ENCODE data around the gene FHAD1.

The FHAD1 gene

DNA sequence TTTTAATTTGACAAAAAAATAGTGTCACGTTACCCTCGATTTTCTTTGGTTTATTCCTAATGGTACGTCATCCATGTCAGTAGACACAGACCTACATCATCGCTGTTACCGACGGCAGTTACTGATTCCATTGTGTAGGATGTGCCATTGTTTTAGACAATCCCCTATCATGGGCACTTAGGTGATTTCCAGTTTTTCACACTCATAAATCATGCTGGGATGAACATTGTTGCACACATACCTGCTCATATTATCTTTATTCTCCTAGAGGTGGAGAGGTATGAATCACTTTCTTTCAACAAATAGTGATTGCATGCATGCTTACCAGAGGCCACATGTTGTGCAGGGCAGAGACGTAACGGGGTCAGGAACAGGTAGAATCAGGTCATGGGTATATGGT lies 83.0 kb downstream of the FHAD1 start:
- no peak for FAIRE-seq

DNA sequence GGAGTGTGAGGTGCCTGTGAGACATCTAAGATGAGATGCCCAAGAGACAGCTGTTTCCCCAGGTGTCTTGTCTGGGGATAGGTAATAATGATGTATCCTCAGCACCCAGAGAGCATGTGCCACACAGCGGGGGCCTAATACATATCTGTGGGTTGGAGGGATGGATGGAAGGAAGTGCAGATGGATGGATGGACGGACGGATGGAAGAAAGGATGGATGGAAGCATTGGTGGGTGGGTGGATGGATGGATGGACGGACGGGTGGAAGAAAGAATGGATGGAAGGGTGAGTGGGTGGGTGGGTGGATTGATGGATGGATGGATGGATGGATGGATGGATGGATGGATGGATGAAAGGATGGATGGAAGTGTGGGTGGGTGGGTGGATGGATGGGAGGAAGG lies 84.2 kb downstream of the FHAD1 start:
- no peak for FAIRE-seq

DNA sequence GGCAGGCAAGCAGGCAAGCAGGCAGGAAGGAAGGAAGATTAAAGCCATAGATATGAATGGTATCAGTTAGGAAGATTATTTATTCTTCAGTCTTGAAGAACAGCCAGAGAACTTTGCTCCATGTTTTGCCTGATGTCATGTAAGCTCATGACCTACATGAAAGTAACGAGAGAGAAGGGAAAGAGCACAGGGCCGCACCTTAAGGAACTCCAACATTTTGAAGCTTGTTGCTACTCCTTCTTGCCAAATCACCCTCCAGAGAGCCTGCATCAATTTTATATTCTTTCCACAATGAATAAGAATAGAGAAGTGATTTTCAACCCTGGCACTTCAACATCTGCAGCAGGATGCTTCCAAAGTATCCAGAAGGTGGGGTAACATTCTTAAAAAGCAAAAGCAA lies 84.7 kb downstream of the FHAD1 start:
- FAIRE-seq = no peak

DNA sequence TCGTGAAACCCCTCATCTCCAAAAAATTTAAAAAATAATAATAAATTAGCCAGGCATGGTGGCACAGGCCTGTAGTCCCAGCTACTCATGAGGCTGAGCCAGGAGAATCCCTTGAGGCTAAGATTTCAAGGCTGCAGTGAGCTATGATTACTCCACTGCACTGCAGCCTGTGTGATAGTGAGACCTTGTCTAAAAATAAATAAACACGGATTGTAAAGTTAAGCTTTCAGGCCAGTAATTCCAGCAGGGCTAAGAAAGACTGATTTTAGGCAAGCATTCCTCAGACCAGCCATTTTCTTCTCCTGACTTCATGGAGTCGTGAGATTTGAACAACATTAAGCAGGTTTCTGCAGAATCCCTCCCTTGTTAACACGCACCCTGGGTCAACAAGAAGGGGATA lies 85.5 kb downstream of the FHAD1 start:
- FAIRE-seq = no peak

DNA sequence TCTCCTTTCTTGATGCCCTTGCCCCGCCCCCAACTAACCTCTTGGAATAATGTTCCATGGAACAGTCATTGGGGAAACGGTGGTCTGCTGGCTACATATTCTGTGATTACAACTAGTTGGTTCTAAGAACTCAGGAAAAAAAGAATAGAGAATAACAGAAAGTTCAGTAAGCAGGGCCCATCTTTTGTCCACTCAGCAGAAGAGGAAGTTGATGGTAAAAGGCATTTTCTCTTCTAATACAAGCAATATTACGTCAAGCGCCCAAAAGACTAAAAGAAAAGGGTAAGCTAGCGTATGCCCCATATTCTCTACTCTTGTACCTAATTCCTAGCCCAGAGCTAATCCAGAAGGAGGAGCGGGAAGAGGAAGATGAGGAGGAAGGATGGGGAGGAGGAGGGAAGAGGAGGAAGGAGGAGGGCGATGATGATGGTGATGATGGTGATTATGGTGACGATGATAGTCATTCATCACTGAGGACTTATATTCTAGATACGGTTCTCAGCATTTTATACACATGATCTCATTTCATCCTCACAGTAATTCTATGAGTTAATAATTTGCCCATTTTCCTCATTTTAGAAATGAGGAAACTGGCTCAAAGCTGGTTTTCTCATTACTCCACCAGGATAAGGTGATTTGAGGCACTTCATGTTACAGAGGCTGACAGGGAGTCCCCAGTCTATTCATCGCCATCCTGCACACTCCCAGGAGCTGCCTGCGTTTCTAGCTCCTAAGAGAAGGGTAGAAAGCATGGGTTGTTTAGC lies 86.1 kb downstream of the FHAD1 start:
- FAIRE-seq = no peak

DNA sequence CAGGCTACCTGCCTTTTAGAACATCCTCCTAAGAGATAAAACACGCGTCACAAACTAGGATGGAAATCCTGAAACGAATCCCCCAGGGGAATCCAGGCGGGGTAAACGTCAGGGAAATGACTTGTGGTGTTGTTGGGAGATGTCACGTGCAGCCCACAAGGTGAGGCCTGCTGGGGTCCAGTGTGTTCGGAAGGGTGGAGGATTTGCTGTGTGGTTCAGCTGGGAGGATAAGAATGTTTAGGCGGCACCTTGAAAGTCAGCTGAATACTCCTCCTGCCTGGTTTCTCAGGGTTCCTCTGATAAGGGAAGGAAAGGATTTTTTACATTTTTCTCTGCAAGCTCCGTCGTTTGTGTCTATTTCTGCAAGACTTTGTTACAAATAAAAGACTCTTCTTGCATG lies 88.0 kb downstream of the FHAD1 start:
- FAIRE-seq = no peak

DNA sequence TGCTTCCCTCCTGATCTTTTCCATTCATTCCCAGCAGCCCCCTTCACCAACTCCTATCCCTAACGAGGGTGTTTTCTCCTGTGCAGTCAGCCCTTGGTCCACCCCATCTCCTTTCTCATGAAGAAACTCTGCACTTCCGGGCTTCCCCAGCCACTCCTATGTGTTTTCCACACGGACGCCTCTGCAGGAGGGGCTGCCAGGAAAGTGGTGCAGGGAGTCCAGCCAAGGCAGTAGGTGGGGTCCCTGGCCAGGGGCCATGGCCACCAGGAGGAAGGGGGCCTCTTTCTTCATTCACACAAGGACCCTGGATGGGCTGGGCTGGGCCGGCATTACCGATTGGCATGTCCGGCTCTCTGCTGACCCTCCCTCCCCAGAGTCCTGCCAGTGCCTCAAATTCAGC lies 89.8 kb downstream of the FHAD1 start:
- no peak for FAIRE-seq

DNA sequence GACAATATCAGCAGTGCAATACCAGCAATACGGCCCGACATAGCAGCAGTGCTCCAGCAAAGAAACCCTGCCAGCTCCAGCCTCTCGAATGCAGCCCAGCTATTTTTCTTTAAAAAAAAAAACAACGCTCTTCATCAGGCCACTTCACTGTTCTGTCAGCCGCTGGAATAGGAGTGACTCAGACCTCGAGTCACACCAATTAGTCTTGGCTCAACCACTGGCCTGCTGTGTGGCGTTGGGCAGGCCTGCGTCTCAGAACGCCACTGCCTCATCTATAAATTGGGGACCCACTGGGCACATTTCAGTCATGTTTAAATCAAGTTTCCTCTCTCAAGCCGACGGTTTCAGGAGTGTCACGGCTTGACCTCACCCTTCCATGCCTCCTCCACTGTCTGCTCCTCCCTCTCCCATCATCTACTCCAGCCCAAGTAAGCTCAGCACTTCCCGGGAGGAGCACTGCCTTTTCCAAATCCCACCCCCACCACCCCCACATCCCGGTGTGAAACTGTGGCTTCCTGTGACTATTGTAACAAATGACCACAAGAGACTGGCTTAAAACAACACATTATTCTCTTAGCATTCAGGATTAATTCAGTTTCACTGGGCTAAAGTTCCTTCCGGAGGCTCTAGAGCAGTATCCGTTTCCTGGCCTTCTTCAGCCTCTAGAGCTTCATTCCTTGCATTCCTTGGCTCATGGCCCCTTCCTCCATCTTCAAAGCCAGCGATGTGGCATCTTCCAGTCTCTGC lies 90.8 kb downstream of the FHAD1 start:
- no peak for FAIRE-seq

DNA sequence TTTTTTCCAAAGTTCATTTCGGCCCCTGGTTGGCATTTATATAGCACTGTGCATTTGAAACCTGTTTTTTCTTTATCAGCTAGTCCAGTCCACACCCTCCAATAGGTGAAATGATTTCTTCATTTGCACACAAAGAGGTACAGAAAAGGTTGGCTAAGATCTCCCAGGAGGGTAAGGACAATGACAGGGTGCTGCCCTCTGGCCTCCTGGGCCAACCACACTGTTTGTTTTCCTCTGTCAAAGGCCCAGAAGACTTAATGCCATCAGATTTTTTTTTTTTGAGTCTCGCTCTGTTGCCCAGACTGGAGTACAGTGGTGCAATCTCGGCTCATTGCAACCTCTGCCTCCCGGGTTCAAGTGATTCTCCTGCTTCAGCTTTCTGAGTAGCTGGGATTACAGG lies 92.5 kb downstream of the FHAD1 start:
- no peak for FAIRE-seq

DNA sequence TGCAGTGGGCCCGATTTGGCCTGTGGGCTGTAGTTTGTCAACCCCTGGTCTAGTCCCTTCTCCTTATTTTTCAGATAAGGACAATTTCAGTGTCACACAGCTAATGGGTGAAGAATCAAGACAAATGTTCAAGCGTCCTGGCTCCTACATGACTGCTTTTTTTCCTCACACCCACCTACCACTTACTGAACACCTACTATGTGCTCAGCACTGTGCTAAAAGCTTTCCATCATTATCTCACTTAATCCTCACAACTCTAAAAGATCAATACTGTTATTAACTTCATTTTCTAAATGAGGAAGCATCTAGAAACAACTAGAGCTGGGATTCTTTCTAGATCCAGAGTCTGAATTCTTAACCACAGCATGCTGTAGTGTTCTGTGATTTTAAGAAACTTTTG lies 94.2 kb downstream of the FHAD1 start:
- FAIRE-seq = no peak

DNA sequence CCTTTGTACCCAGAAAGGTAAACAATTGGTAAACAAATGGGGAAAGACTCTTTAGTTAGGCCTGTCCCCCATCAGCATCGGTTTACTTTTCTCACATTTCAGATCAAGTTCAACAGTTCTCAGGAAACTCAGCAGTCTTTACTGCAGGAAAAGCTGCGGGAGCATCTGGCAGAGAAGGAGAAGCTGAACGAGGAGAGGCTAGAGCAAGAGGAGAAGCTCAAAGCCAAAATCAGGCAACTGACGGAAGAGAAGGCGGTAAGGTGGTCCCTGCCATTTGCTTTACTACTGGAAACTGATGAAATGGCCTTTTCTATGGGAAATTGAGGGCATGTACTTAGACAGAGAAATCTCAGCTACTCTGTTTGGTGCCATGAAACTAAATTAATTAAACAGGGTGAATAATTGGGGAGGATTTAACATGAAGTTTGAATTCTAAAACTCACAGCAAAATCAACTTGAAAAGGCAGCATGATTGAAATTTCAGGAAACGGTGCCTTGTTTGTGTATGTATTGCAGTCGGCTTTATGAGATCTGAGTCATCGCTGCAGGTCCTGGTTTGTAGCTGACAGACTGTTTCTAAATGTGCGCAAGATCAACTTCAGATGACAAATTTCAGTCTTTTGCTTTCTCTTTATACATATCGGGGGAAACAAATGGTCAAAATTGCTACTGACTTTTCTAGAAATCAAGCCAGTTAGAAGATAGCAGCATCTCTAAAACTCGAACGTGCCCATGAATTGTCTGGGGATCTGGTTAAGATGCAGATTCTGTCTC lies 94.8 kb downstream of the FHAD1 start:
- no peak for FAIRE-seq

DNA sequence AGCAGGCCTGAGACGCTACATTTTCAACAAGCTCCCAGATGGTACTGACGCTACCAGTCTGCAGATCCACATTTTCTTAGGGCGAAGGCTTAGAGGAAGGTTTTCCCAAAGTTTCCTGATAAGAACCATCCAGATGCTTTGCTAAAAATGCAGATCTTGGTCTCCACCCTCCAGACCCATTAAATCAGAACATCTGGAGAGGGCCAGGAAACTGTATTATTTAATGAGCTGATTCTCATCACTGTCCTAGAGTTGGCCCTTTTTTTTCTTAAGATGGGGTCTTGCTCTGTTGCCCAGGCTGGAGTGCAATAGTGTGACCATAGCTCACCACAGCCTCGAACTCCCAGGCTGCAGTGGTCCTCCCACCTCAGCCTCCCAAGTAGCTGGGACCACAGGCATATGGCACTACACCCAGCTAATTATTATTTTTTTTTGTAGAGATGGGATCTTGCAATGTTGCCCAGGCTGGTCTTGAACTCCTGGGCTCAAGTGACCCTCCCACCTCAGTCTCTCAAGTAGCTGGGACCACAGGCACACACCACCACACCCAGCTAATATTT lies 95.5 kb downstream of the FHAD1 start:
- FAIRE-seq = no peak

DNA sequence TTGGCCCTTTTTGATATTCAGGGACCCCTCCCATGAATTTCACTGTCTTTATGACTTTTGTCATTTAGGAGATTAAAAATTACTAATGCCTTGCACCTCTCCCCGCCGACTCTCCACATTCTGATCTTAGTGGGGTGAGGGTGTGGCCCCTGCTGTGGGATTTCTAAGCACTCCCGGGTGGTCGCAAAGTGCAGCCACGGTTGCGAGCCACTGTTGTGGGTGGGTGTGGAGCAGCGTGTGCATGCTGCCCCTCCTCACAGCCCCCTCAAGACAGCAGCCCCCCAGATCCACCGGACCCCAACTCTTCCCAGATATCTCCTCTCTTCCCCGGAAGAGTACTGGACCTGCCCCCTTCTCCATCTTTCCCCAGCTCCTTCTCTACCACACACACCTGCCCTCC lies 96.1 kb downstream of the FHAD1 start:
- FAIRE-seq = no peak

DNA sequence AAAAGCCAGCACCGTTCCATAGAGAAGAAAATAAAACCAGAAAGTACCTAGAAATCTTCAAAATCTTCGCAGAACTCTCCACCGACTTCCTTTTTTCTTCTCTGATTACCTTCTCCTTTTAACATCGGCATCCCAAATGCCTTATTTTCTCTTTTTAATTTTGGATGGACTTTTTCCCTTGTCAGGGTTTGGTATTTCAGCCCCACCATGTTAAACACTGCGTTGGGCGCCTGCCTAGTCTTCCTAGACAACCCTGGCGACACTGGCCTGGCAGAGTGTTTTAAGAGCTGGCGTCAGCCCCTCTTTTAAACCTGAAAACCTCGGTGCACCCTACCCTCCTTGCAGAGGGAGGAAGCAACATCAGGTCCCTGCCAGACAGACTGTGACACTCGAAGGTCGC lies 96.7 kb downstream of the FHAD1 start:
- FAIRE-seq = no peak

DNA sequence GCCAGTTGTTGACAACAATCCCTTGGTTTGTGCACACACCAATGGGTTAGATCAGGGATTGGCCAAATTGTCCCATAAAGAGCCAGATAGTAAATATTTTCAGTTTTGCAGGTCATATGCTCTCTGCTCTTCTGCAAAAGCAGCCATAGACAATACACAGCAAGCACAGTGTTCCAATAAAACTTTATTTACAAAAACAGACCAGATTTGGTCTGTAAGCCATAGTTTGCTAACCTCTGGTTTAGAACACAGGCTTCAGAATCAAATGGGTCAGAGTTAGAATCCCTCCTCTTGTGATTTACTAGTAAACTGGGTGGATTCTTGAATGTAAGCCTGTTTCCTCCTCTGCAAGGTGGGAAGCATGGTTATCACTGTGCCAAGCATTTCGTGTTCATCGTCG lies 97.4 kb downstream of the FHAD1 start:
- no peak for FAIRE-seq

DNA sequence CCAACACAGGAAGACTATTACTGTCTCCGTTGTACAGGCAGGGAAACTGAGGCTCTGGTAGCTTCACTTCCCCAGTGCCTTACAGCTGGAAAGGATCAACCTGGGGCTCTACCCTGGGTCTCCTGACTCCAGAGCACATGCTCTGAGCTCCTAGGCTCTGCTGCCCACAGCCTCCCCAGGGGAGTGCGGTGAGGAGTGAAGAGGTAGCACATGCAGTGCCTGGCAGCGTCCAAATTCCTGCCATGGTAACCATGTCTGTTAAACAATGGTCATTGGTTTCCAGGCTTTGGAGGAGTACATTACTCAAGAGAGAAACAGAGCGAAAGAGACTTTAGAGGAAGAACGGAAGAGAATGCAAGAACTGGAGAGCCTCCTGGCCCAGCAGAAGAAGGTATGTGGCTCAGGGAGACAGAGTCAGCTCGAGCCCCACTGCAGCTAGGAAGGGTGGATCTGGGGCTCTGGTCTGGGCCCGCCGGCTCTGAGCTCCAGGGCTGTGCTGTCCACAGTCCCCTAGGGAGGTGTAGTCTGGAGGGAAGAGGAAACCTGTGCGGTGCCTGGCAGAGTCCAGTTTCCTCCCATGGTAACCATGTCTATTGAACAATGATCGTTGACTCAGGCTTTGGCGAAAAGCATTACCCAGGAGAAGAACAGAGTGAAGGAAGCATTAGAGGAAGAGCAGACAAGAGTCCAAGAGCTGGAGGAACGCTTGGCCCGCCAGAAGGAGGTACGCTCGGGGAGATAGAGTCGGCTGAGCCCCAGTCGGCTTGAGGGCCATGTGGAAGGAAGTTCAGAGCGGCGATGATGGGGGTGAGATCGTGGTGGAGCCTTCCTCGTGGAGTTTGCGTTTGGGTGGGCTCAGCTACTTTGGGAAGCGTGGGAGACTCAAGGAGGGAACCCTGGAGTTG lies 98.0 kb downstream of the FHAD1 start:
- no peak for FAIRE-seq

DNA sequence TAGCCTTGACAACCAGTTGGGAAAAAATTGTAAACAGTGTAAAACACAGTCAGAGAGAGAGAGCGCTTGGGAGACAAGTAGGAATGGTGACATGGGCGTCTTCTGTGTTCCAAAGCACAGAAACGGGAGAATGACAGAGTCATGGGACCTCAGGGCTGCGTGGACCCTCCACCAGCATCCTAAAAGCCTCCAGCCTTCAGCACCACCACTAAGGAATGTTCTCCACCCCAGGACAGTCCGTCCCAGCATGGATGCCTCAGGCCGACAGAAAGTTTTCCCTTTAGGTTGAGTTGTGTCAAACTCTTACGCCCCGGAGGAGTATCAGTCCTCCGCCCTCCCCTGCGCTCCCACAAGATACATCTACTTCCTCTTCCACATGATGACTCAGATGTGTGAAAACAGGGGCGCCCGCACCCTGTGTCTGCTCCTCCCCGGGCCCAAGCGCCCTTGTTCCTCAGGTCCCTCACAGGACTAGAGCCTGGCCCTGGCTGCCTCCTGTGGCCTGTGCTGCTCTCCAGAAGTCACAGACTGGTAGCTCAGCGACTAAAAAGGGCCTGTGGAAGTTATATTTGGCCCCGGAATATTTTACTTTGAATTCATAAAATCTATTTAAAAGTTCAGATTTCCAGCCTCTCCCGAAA lies 98.8 kb downstream of the FHAD1 start:
- FAIRE-seq = no peak

DNA sequence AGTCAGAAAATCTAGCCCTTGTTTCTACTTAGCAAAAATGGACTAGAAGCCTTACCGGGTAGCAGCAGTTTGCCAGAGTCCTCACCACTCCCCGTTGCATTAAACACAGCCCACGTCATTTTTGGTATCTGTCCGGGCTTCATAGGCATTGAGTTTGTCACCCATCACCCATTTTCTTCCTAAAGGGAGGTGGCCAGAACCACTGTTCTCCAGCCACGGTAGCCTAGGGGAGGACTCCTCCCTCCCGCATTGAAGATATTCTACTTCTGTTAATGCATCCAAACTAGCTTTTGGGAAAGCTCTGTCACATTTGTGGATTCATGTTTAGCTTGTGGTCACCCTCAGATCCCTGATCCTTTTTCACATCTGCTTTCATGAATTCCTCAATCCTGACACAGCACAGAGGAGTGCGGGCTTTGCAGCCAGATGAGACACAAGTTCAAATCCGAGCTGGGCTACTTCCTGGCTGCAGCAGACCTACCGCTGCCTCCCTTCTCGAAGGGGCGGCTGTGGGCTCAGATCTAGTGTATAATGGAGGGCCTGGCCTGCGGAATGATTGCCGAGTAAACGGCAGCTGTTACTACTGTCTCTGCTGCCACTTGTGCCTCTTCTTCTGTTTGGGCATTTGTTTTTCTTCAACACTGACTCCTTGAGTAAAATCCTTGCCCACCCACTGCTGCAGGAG lies 99.5 kb downstream of the FHAD1 start:
- FAIRE-seq = no peak

DNA sequence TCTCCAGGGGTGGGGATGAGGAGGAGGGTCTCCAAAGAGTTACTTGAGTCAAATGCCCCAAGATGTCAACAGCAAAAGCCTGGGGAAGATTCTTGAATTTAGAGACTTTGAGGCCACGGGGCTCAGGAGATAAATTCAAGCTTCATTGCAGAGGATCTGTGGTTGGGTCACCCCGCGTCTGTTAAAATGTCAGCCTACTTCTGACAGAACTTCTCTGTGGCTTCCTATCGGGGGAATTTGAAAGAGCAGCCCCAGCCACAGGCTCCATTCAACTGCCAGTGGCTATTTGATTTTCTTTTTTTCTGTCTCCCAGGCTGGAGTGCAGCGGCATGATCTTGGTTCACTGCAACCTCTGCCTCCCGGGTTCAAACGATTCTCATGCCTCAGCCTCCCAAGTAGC lies 100.2 kb downstream of the FHAD1 start:
- no peak for FAIRE-seq

DNA sequence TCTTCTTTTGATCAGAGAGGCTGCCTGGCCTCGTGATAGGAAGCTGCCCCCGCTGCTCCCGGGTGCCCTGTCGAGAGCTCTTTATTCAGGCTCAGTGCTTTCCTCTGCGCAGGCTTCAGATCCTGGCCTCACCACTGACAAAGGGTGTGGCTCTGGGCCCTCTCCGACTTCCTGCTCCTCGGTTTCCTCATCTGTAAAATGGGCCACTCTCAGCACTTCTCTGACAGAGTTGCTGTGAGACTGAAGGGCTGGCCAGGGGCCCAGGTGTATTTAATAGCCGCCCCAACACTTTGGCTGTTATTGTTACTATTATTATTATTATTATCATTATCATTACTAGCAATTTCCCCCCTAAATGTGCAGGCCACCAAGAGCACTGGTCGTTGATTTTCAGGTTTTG lies 101.6 kb downstream of the FHAD1 start:
- no peak for FAIRE-seq

DNA sequence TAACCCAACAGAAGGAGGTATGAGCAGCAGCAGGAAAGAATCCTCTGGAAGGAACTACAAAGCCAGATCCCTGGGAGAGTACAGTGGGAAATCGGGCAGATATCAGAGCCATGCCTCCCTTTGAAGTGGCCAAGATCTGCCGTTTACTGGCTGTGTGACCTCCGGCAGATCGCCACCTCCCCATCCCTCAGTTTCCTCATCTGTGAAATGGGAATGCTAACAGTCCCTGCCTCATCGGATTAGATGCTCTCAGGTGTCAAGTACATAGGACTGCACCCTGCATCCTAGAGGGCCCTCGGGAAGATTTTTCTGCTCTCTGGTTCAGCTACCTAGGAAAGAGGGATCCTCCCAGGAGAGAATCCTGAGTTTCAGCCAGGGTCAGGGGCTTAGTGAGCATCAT lies 102.1 kb downstream of the FHAD1 start:
- no peak for FAIRE-seq
